ENCODE measurements around the gene SLC66A3.

Gene SLC66A3

DNA sequence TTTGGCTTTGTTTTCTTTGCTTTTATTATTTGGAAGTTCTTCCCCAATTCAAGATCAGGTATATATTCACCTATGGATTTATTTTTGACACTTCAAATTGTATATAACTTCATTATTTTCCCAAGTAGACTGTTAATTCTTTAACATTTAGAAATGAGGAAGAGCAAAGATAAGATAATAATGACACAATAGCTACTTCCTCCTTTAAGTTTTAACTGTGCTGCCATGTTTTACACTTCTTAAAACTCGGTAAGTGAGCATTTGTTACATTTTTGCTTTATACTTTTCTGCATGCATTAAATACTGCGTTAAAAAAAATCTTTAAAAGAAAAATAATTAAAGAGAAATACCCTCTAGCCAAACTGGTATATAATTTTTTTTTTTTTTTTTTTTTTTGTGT is 32.5 kb downstream of the SLC66A3 start:
- TF ChIP-seq, protein P1, sequence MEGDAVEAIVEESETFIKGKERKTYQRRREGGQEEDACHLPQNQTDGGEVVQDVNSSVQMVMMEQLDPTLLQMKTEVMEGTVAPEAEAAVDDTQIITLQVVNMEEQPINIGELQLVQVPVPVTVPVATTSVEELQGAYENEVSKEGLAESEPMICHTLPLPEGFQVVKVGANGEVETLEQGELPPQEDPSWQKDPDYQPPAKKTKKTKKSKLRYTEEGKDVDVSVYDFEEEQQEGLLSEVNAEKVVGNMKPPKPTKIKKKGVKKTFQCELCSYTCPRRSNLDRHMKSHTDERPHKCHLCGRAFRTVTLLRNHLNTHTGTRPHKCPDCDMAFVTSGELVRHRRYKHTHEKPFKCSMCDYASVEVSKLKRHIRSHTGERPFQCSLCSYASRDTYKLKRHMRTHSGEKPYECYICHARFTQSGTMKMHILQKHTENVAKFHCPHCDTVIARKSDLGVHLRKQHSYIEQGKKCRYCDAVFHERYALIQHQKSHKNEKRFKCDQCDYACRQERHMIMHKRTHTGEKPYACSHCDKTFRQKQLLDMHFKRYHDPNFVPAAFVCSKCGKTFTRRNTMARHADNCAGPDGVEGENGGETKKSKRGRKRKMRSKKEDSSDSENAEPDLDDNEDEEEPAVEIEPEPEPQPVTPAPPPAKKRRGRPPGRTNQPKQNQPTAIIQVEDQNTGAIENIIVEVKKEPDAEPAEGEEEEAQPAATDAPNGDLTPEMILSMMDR (conservative IDR thresholded peaks at IDR 0.05) = no peak

DNA sequence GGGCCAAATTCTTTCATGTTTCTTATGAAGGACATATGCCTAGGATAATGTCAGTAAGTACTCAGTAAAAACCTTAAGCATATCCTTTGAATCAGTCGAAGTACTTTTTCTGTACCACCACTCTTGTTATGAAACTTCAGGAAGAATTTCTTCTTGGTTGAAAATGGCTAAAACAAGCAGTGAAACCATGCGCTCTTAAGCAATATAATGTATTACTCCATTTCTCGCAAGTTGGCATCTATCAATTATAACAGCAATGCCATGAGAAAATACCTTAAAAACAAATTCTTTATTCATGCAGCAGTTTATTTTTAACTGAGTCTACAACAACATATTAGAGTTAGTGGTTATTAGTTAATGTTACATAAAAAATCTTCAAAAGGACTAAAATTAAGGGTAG is 41.0 kb downstream of the SLC66A3 start:
- TF ChIP-seq, protein P1 (conservative IDR thresholded peaks at IDR 0.05) = no peak
- H3K27ac ChIP-seq = no peak overlapping the region

More for the DNA sequence above, 32.5 kb downstream of the SLC66A3 start:
- no peak overlapping the region for H3K27ac ChIP-seq

DNA sequence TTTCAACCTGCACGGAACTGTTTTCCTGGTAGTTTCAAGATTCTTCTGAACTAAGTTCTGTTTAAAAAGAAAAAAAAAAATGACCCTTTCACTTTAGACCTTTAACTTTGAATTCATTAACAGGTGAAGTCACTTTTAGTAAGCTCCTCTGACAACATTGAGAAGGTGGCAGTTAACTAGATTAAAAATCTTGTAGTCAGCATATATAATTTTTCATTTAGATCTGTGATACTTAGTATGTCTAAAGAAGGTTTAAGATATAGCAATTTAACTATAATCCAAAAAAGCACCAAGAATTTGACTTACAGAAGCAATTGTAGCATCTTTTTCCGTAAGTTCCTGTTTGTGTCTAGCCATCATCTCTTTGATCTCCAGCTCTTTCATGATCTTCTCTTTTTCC is 45.4 kb downstream of the SLC66A3 start:
- H3K27ac ChIP-seq = no peak overlapping the region
- TF ChIP-seq, protein P1 (conservative IDR thresholded peaks at IDR 0.05) = no peak

DNA sequence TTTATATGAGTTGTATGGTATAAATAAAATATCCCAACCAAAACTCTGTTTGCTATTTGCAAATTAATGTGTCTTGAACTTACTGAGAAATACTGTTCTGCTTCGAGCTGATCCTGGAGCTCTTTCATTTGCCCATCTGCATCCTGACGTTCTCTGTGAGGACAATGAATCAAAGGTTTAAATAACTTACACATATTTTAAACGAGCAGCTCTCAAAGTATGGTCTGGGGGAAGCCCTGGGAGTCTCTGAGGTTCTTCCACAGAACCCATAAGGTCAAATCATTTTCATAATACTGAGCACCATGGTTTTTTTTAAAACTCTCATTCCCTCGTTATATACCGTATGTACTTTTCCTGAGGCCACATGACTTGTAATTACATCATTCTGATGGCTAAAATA is 46.7 kb downstream of the SLC66A3 start:
- H3K27ac ChIP-seq = no peak overlapping the region
- TF ChIP-seq, protein P1 (conservative IDR thresholded peaks at IDR 0.05) = no peak

DNA sequence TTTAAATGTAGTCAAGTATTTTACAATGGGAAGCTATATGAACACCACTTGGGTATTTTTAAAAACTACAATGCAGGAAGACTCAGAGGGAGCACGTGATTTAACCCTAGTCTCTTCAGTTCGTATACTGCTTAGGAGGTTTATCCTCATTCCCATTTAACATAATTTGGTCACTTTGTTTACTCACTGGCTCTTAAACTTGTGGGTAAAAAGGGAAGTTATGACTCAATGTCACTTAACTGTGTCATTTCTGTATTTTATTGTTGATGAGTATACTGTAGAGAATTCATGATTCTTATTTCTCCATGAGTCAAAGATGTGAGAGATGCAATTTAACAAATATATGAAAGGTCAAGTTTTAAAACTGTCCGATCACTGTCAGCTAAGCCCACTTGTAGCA is 48.2 kb downstream of the SLC66A3 start:
- no peak overlapping the region for H3K27ac ChIP-seq
- TF ChIP-seq, protein P1 (conservative IDR thresholded peaks at IDR 0.05) = no peak

DNA sequence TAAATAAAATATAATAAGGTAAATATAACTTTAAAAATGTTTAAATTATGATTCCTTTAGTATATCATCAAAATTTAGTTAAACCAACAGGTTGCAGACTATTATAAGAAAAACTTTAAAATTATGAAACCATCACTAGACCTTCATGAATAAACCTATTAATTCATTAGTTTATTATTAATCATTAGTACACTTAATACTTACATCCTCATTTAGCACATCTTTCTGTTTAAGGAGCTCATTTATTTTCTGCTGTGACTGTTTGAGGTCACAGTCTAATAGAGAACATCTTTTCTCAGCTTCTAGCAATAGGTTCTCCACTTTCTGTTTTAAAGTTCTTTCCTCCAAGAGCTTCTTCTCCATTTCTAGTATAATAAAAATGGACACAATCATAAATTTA is 52.8 kb downstream of the SLC66A3 start:
- no peak overlapping the region for H3K27ac ChIP-seq
- TF ChIP-seq, protein P1 (conservative IDR thresholded peaks at IDR 0.05) = no peak

DNA sequence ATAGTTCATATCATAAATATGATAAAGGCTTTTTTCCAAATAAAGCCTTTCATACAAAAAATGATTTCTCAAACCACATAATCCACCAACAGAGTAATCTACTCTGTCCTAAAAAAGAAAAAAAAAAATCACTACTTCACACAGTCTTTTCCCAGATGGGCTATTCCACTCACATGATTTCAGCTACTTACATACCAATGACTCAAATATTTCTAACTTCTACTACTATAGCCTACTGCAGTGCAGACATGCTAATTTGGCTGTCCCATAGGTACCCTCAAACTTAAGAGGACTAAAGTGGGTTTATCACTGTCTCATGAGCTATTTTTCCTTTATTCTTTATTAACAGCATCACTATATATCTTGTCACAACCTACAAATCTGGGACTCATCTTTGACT is 57.4 kb downstream of the SLC66A3 start:
- no peak overlapping the region for H3K27ac ChIP-seq
- TF ChIP-seq, protein P1 (conservative IDR thresholded peaks at IDR 0.05) = no peak
